CD4-positive, alpha-beta T cell treated with Interleukin-1 beta for 1 hour (primary cell): ENCODE measurements around the gene TMEM132E.

ENCODE experiments used
- DNase-seq, 2 donors: peaks; one replicate each; pipeline ENCODE4 v3.0.0-alpha.2; 2020 to 2022

The TMEM132E gene

GRCh38 chr17:34667656-34668055 is 88.3 kb downstream of the TMEM132E start:
- no peak for DNase-seq

GRCh38 chr17:34668206-34668605 is 88.8 kb downstream of the TMEM132E start:
- no peak for DNase-seq

GRCh38 chr17:34669511-34669910 is 90.1 kb downstream of the TMEM132E start:
- no peak for DNase-seq

GRCh38 chr17:34670618-34671017 is 91.2 kb downstream of the TMEM132E start:
- DNase-seq: no peak

GRCh38 chr17:34671191-34671590 is 91.8 kb downstream of the TMEM132E start:
- DNase-seq: no peak

GRCh38 chr17:34672176-34672785 is 92.9 kb downstream of the TMEM132E start:
- DNase-seq: no peak

- DNase-seq: no peak
Measured at GRCh38 chr17:34673516-34673915, 94.1 kb downstream of the TMEM132E start.

GRCh38 chr17:34673995-34674890 is 94.9 kb downstream of the TMEM132E start:
- no peak for DNase-seq

- DNase-seq: no peak
Measured at GRCh38 chr17:34675143-34675542, 95.8 kb downstream of the TMEM132E start.

- no peak for DNase-seq
Measured at GRCh38 chr17:34675605-34676004, 96.2 kb downstream of the TMEM132E start.

GRCh38 chr17:34680151-34680550 is 100.8 kb downstream of the TMEM132E start:
- DNase-seq: no peak

- no peak for DNase-seq
Measured at GRCh38 chr17:34682305-34682704, 102.9 kb downstream of the TMEM132E start.

- DNase-seq: no peak
Measured at GRCh38 chr17:34683390-34683789, 104.0 kb downstream of the TMEM132E start.
